ENCODE data around the gene OR2T34. TPM values are rescaled to one million over a fixed set of nuclear protein-coding genes. Genes with fewer than 3 reads are reported as not detected.

The OR2T34 gene
- total and polyA plus RNA-seq, 2 of the 4 experiments (the other 2 are of a cell fraction) = not detected

DNA sequence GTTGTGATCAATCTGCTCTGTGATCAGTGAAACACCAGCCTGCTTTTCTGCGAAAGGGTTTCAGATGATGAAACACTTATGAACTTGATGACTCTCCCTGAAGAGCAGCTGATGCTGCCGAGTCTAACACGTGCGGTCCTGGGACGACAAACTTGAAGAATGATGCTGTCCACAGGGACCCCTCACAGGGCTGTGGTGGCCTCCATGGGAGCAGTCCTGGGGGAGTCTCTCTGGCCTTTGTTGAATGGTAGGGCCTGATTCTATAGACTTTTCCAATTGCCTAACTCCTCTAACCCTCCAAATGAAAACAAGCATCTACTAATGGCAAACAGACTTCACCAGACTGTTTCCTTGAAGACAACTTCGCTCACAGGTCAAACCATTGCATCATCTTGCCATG lies 23.0 kb upstream of the OR2T34 start, which contains the start of gene OR2T10:
Gene OR2T10, minus strand, starts transcription at position 112 of the 400 bp plus-strand sequence. CDS start 3,932 bp downstream, outside the sequence.
- WGBS, 2 experiments (ENCODE audit: extremely low coverage in 2 of 2, insufficient read length in 1 of 2) = no CpG with 5 or more reads among the region's 6 CpGs
- H2AFZ ChIP-seq (replicated peaks; ENCODE audit: low read length, poor library complexity) = no peak within 1 kb of the TSS
- no peaks in the 10 kb centered on the region for H3K9me1 ChIP-seq (ENCODE audit: insufficient read depth, low read length)
- H3K36me3 ChIP-seq (ENCODE audit: control insufficient read depth, insufficient read depth, low read length) = no peaks in the 10 kb centered on the region
- H3K27ac ChIP-seq (ENCODE audit: insufficient read depth, low read length) = no peak within 1 kb of the TSS
- no peak within 1 kb of the TSS for H3K4me3 ChIP-seq (ENCODE audit: insufficient read depth, low read depth, low read length)
- H4K91ac ChIP-seq (ENCODE audit: insufficient read depth, low read depth, low read length) = no peak within 1 kb of the TSS
- H2AK9ac ChIP-seq (replicated peaks; ENCODE audit: low read depth, low read length, poor library complexity) = no peak within 1 kb of the TSS
- no peaks in the 10 kb centered on the region for H3K79me1 ChIP-seq (ENCODE audit: low read depth in 1 of 2, low read length in 2 of 2)
- H3K9me3 ChIP-seq (ENCODE audit: control insufficient read depth, insufficient read depth, low read length) = peaks cover 3% of the 10 kb centered on the region; the same call in 1 of the 2 replicates
- no peak within 1 kb of the TSS for H3K4ac ChIP-seq (ENCODE audit: low read depth, low read length)
- no peak for ATAC-seq (ENCODE audit: low read depth)
- no peak within 1 kb of the TSS for H3K23ac ChIP-seq (ENCODE audit: low read depth, low read length)
- ChIA-PET CTCF (no interaction called here), POLR2A (ENCODE audit: unreplicated experiment) (no interaction called here)
- H3K27me3 ChIP-seq (ENCODE audit: control insufficient read depth, insufficient read depth, low read length) = no peaks in the 10 kb centered on the region
- no peak within 1 kb of the TSS for H3K4me2 ChIP-seq (ENCODE audit: low read depth, low read length)
- no peak within 1 kb of the TSS for H2BK120ac ChIP-seq (ENCODE audit: low read depth, low read length)
- no peak within 1 kb of the TSS for H2AK5ac ChIP-seq (ENCODE audit: low read depth, low read length)
- no peak for TF ChIP-seq RCOR1 (IDR thresholded peaks at IDR 0.05; ENCODE audit: insufficient replicate concordance, low read length)
- TF ChIP-seq SMC3 (IDR thresholded peaks at IDR 0.05; ENCODE audit: low read depth, low read length) = no peak
- TF ChIP-seq MXI1 (IDR thresholded peaks at IDR 0.05; ENCODE audit: borderline replicate concordance, low read depth, low read length) = no peak
- TF ChIP-seq RAD21 (IDR thresholded peaks at IDR 0.05; ENCODE audit: low read length) = no peak
- TF ChIP-seq NFE2L2 (IDR thresholded peaks at IDR 0.05; ENCODE audit: low read depth, low read length) = no peak
- TF ChIP-seq BHLHE40 (IDR thresholded peaks at IDR 0.05; ENCODE audit: low read depth, low read length) = no peak
- no peak for TF ChIP-seq MAZ (IDR thresholded peaks at IDR 0.05; ENCODE audit: borderline replicate concordance, low read depth, low read length)
- TF ChIP-seq MAFK (IDR thresholded peaks at IDR 0.05; ENCODE audit: low read depth, low read length) = no peak
- TF ChIP-seq POLR2A (IDR thresholded peaks at IDR 0.05; ENCODE audit: low read depth, low read length) = no peak
- no peak for TF ChIP-seq RFX5 (IDR thresholded peaks at IDR 0.05; ENCODE audit: low read depth, low read length)
- no peak for TF ChIP-seq CEBPB (IDR thresholded peaks at IDR 0.05; ENCODE audit: low read depth, low read length)
- no peak for TF ChIP-seq CHD1 (IDR thresholded peaks at IDR 0.05; ENCODE audit: low read depth, low read length)
- no peak for DNase-seq
- no peak within 1 kb of the TSS for H2BK5ac ChIP-seq (ENCODE audit: low read depth, low read length, poor library complexity, severe bottlenecking)
- no peak within 1 kb of the TSS for H3K9ac ChIP-seq (ENCODE audit: low read depth, low read length)
- H4K5ac ChIP-seq (ENCODE audit: low read depth, low read length) = no peak within 1 kb of the TSS
- H3K18ac ChIP-seq (ENCODE audit: low read depth, low read length) = no peak within 1 kb of the TSS
- no peak within 1 kb of the TSS for H2BK20ac ChIP-seq (ENCODE audit: low read depth, low read length)
- intact Hi-C loops (cut with micrococcal nuclease) = no loop called here
- H4K20me1 ChIP-seq (ENCODE audit: insufficient read depth, low read length) = no peaks in the 10 kb centered on the region
- no peak within 1 kb of the TSS for H2BK15ac ChIP-seq (ENCODE audit: low read depth, low read length)
- BruUV-seq (replicated peaks) = no TSS peak
- dilution Hi-C loops (cut with HindIII; ENCODE audit: low sequenced_read_pairs, unreplicated experiment) = no loop called here
- no peak within 1 kb of the TSS for H3K56ac ChIP-seq (ENCODE audit: extremely low read depth, insufficient read depth, low read length)
- H4K8ac ChIP-seq (ENCODE audit: low read depth in 2 of 2, low read length in 2 of 2) = no peak within 1 kb of the TSS
- no peaks in the 10 kb centered on the region for H3K4me1 ChIP-seq (ENCODE audit: control insufficient read depth, insufficient read depth, low read length)
- in situ Hi-C loops (cut with MboI; ENCODE audit: low sequenced_read_pairs) = no loop called here
- H3K14ac ChIP-seq (replicated peaks; ENCODE audit: low read depth, low read length) = no peak within 1 kb of the TSS
